Testis (tissue), 3 donors: ENCODE measurements around the gene MAN2B2. TPM values are rescaled to one million over a fixed set of nuclear protein-coding genes. Genes with fewer than 3 reads are reported as not detected.

Source experiments
- DNase-seq: peaks from one replicate; pipeline ENCODE4 v3.0.0-alpha.2; 2019
- H3K27ac ChIP-seq, 2 donors: fragments of 200-600 bp; sonication (generic); one replicate each; pipeline ENCODE4 v1.5.1; 2019
- H3K27me3 ChIP-seq: fragments of 200-600 bp; sonication (generic); one replicate; pipeline ENCODE4 v1.5.1; 2019
- H3K36me3 ChIP-seq: fragments of 200-600 bp; sonication (generic); one replicate; pipeline ENCODE4 v1.5.1; 2017; ENCODE audit warnings: low read depth; ENCODE audit errors: missing control alignments
- H3K4me1 ChIP-seq: fragments of 200-600 bp; sonication (generic); one replicate; pipeline ENCODE4 v1.5.1; 2019
- H3K4me3 ChIP-seq, 2 donors: fragments of 200-600 bp; sonication (generic); one replicate each; pipeline ENCODE4 v1.5.1; 2017 to 2019
- H3K9me3 ChIP-seq: fragments of 200-600 bp; sonication (generic); one replicate; pipeline ENCODE4 v1.5.1; 2017
- CTCF ChIP-seq, 3 experiments: fragments of 450-650 bp in 2 of 3; fragments of 200-600 bp in 1 of 3; sonication (generic) in 1 of 3; IDR thresholded peaks; one replicate each; pipeline ENCODE4 v1.5.1; 2016 to 2019; ENCODE audit warnings: antibody characterized with exemption in 3 of 3, mild to moderate bottlenecking in 2 of 3, moderate library complexity in 1 of 3
- POLR2A ChIP-seq: fragments of 450-650 bp; IDR thresholded peaks from one replicate; pipeline ENCODE4 v1.6.1; 2017; ENCODE audit warnings: antibody characterized with exemption, mild to moderate bottlenecking, moderate library complexity
- WGBS, 2 donors: methylation state at CpG; one replicate each; pipeline ENCODE4 v1.1.5; 2018; 5-methylcytosine and 5-hydroxymethylcytosine counted together
- intact Hi-C: fragments of 100-400 bp; cut with DNase I; formaldehyde crosslinking; loops from one replicate; pipeline ENCODE4 v1.15.1; 2023; ENCODE audit warnings: low total_unique reads
- polyA plus RNA-seq: library from polyadenylated mRNA; stranded (reverse); fragments of 350-450 nt; fragmentation: Illumina TruSeq; extraction: RNeasy Lipid Tissue Mini Kit (QIAGEN cat#74804); gene quantifications from one replicate; pipeline ENCODE4 v1.2.3, GENCODE V29; 2014; ENCODE audit warnings: low read depth, low replicate concordance; ENCODE audit not compliant: insufficient read depth
- total RNA-seq, 2 donors: library from RNA; depleted of rRNA; stranded (reverse); fragments of >200 nt; gene quantifications; one replicate each; pipeline ENCODE4 v1.2.3, GENCODE V29; 2016

MAN2B2 gene
- total and polyA plus RNA-seq, 3 donors from 2014 or later = 15.0 to 23.7 (median 17.0) TPM

DNA sequence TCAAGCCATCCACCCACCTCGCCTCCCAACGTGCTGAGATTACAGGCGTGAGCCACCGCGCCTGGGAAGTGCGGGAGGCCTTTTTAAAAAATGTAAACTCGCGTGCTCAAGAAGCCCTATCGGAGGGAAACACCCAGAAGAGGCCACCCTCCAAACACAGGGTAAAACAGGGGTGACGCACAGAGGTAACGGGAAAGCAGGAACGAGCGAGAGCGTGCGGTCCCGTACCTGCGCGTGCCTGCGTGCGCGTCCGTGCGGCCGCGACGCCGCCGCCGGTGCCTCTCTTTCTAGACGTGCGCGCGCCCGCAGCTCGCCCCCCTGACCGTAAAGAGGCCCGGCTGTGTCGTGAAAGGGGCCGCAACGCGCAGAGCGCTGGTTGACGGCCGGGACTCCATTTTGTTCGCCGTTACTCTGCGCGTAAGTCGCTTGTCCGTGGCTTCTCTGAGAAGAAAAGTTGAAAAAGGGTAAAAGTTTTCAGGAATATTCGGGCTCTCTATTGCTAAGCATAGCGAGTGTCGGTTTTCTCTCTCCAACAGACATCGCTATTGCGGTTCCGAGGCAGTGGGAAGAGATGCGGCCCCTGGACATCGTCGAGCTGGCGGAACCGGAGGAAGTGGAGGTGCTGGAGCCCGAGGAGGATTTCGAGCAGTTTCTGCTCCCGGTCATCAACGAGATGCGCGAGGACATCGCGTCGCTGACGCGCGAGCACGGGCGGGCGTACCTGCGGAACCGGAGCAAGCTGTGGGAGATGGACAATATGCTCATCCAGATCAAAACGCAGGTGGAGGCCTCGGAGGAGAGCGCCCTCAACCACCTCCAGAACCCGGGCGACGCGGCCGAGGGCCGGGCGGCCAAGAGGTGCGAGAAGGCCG lies 65.5 kb downstream of the MAN2B2 start, which contains the start of gene MRFAP1:
Gene MRFAP1, plus strand, starts transcription at position 394 of the 872 bp plus-strand sequence. Its CDS starts 178 bp downstream, at position 572.
- DNase-seq = peak; percentile 97
- Histone ChIP-seq H3K27ac (peak within 1 kb of the TSS; percentile 95 to 97), H3K4me3 (peak within 1 kb of the TSS; percentile 84 to 85), H3K4me1 (peaks cover 24% of the 10 kb centered on the region), H3K36me3 (no peaks in the 10 kb centered on the region), H3K27me3 (no peaks in the 10 kb centered on the region), H3K9me3 (no peaks in the 10 kb centered on the region)
- TF ChIP-seq CTCF (IDR thresholded peaks at IDR 0.05) (no peak), POLR2A (peak; percentile 47)
- WGBS, 2 donors = 0% methylated on average over 83 to 90 of the region's 90 CpGs
- intact Hi-C loops = no loop called here

DNA sequence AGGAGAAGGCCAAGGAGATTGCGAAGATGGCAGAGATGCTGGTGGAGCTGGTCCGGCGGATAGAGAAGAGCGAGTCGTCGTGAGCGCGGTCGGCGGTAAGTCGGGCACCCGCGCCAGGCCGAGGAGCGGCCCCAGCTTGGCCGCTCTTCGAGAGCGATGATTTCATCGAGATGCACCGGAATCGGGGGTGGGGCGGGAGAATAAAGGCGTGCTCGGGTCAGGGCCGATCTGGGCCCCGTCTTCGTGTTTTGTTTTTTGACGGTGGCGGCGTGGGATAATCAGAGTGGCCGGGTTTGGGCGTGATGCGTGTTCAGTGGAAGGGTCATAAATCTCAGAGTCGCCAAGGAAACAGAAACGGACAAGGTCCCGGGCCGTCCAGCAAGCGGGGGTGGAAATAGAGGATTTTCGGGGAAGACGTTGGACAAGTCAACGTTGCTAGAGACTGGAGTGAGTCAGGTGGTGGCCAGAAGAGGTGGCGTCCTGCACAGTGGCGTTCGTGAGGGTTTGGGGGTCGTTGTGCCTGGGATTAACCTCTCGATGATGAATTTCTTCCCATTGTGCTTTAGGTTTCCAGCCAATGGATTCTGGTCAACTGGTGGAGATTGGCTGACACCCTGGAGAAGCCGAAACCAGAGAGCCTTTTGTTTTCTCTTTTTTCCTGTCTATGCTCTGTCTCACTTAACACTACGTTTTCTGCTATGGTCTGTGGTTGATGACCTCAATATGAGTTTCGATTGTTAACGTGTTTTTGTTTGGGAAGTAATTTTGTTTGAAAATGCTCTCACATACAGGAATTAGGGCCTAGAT lies 66.4 kb downstream of the MAN2B2 start:
- 0 to 1% methylated on average over 35 to 50 of the region's 50 CpGs for WGBS, 2 donors
- intact Hi-C loops = no loop called here
- no peaks in the 10 kb centered on the region for H3K36me3 ChIP-seq
- H3K9me3 ChIP-seq = no peaks in the 10 kb centered on the region
- no peaks in the 10 kb centered on the region for H3K27me3 ChIP-seq
- peaks cover 24% of the 10 kb centered on the region for H3K4me1 ChIP-seq
- peak; percentile 46 for DNase-seq
- H3K4me3 ChIP-seq = peak overlapping the region; percentile 84 to 85
- peak overlapping the region; percentile 95 to 97 for H3K27ac ChIP-seq
- no peak for TF ChIP-seq POLR2A

- H3K36me3 ChIP-seq = no peaks in the 10 kb centered on the region
- H3K27me3 ChIP-seq = no peaks in the 10 kb centered on the region
- peak overlapping the region; percentile 84 to 85 for H3K4me3 ChIP-seq
- H3K4me1 ChIP-seq = peaks cover 24% of the 10 kb centered on the region
- no peak for DNase-seq
- 14 to 17% methylated on average over 5 of the region's 5 CpGs for WGBS, 2 donors
- intact Hi-C loops = no loop called here
- no peak for TF ChIP-seq CTCF (IDR thresholded peaks at IDR 0.05)
- no peak for TF ChIP-seq POLR2A
- no peaks in the 10 kb centered on the region for H3K9me3 ChIP-seq
- peak overlapping the region; percentile 95 to 97 for H3K27ac ChIP-seq
Measured at GRCh38 chr4:6641971-6642320, 67.0 kb downstream of the MAN2B2 start.

GRCh38 chr4:6643141-6643847 lies 68.3 kb downstream of the MAN2B2 start:
- intact Hi-C loops = no loop called here
- 45 to 54% methylated on average over 8 of the region's 8 CpGs for WGBS, 2 donors

More at GRCh38 chr4:6643141-6643847, 68.3 kb downstream of the MAN2B2 start:
- no peak for TF ChIP-seq CTCF (IDR thresholded peaks at IDR 0.05)
- no peak for TF ChIP-seq POLR2A
- Histone ChIP-seq H3K4me3 (no peak overlapping the region), H3K27ac (peak overlapping the region in 1 of 2 donors; percentile 32), H3K4me1 (peaks cover 24% of the 10 kb centered on the region), H3K27me3 (no peaks in the 10 kb centered on the region), H3K36me3 (no peaks in the 10 kb centered on the region), H3K9me3 (no peaks in the 10 kb centered on the region)
- no peak for DNase-seq
